ENCODE results near the gene DTD2.

Gene DTD2

GRCh38 chr14:31405599-31406232, 51.6 kb downstream of the DTD2 start:
- Histone ChIP-seq H3K4ac (ENCODE audit: low read depth, low read length) (no peak overlapping the region), H3K27me3 (ENCODE audit: insufficient read depth, low read length) (no peaks in the 10 kb centered on the region), H2BK120ac (ENCODE audit: insufficient read depth, low read length, poor library complexity) (no peak overlapping the region), H3K14ac (ENCODE audit: low read length) (no peak overlapping the region), H4K8ac (ENCODE audit: low read depth, low read length) (no peak overlapping the region), H2BK12ac (ENCODE audit: low read length) (no peak overlapping the region), H3K27ac (ENCODE audit: low read depth, low read length) (no peak overlapping the region), H3K18ac (ENCODE audit: low read length) (no peak overlapping the region), H3K9me3 (ENCODE audit: insufficient read depth, low read depth, low read length) (no peaks in the 10 kb centered on the region), H3K79me1 (ENCODE audit: low read length) (no peaks in the 10 kb centered on the region), H3K23ac (ENCODE audit: low read length) (no peak overlapping the region), H2AK5ac (ENCODE audit: low read length) (no peak overlapping the region), H3K4me3 (ENCODE audit: low read depth, low read length) (no peak overlapping the region), H4K91ac (ENCODE audit: low read depth, low read length) (no peak overlapping the region), H3K4me1 (ENCODE audit: control insufficient read depth in 1 of 2, insufficient read depth in 2 of 2, low read length in 2 of 2) (no peaks in the 10 kb centered on the region), H3K4me2 (ENCODE audit: low read length) (no peak overlapping the region), H2BK5ac (ENCODE audit: low read depth, low read length, poor library complexity) (no peak overlapping the region), H2AFZ (ENCODE audit: insufficient read depth, low read length, poor library complexity) (no peak overlapping the region), H3K36me3 (ENCODE audit: control insufficient read depth in 1 of 2, insufficient read depth in 2 of 2, low read length in 2 of 2) (peaks cover 3 to 4% of the 10 kb centered on the region in 2 experiments), H4K12ac (ENCODE audit: low read depth, low read length) (no peak overlapping the region), H3K9ac (ENCODE audit: low read length) (no peak overlapping the region), H3K79me2 (ENCODE audit: control insufficient read depth, insufficient read depth, low read length, poor library complexity) (peaks cover 2% of the 10 kb centered on the region)
- DNase-seq, result no peak
- WGBS (ENCODE audit: extremely low coverage, insufficient coverage, insufficient read length), result no CpG with 5 or more reads among the region's 4 CpGs

GRCh38 chr14:31405106-31405505, 52.2 kb downstream of the DTD2 start:
- no peak overlapping the region for H3K9ac ChIP-seq (ENCODE audit: low read length)
- no peak overlapping the region for H3K23ac ChIP-seq (ENCODE audit: low read length)
- H3K27me3 ChIP-seq (ENCODE audit: insufficient read depth, low read length), result no peaks in the 10 kb centered on the region
- H3K4me3 ChIP-seq (ENCODE audit: low read depth, low read length), result no peak overlapping the region
- no peak overlapping the region for H2BK5ac ChIP-seq (ENCODE audit: low read depth, low read length, poor library complexity)
- no peak overlapping the region for H3K4me2 ChIP-seq (ENCODE audit: low read length)
- no peaks in the 10 kb centered on the region for H3K9me3 ChIP-seq (ENCODE audit: insufficient read depth, low read depth, low read length)
- no peaks in the 10 kb centered on the region for H3K79me1 ChIP-seq (ENCODE audit: low read length)
- no peak overlapping the region for H2AK5ac ChIP-seq (ENCODE audit: low read length)
- no peak overlapping the region for H2BK120ac ChIP-seq (ENCODE audit: insufficient read depth, low read length, poor library complexity)
- H3K27ac ChIP-seq (ENCODE audit: low read depth, low read length), result no peak overlapping the region
- no peak overlapping the region for H4K8ac ChIP-seq (ENCODE audit: low read depth, low read length)
- H3K4ac ChIP-seq (ENCODE audit: low read depth, low read length), result peak overlapping the region; percentile 89
- no peak overlapping the region for H3K14ac ChIP-seq (ENCODE audit: low read length)
- H2BK12ac ChIP-seq (ENCODE audit: low read length), result no peak overlapping the region
- DNase-seq, result no peak
- no peak overlapping the region for H3K18ac ChIP-seq (ENCODE audit: low read length)
- H4K91ac ChIP-seq (ENCODE audit: low read depth, low read length), result peak overlapping the region; percentile 14
- no peak overlapping the region for H4K12ac ChIP-seq (ENCODE audit: low read depth, low read length)
- H3K36me3 ChIP-seq (ENCODE audit: control insufficient read depth in 1 of 2, insufficient read depth in 2 of 2, low read length in 2 of 2), result peaks cover 3 to 4% of the 10 kb centered on the region in 2 experiments
- no peaks in the 10 kb centered on the region for H3K4me1 ChIP-seq (ENCODE audit: control insufficient read depth in 1 of 2, insufficient read depth in 2 of 2, low read length in 2 of 2)
- no peak overlapping the region for H2AFZ ChIP-seq (ENCODE audit: insufficient read depth, low read length, poor library complexity)
- peaks cover 2% of the 10 kb centered on the region for H3K79me2 ChIP-seq (ENCODE audit: control insufficient read depth, insufficient read depth, low read length, poor library complexity)
- WGBS (ENCODE audit: extremely low coverage, insufficient coverage, insufficient read length), result no CpG with 5 or more reads among the region's 8 CpGs

- WGBS (ENCODE audit: extremely low coverage, insufficient coverage, insufficient read length), result no CpG with 5 or more reads among the region's 3 CpGs
- H2BK12ac ChIP-seq (ENCODE audit: low read length), result no peak overlapping the region
- DNase-seq, result no peak
- H4K8ac ChIP-seq (ENCODE audit: low read depth, low read length), result no peak overlapping the region
- no peak overlapping the region for H4K12ac ChIP-seq (ENCODE audit: low read depth, low read length)
- H3K9me3 ChIP-seq (ENCODE audit: insufficient read depth, low read depth, low read length), result no peaks in the 10 kb centered on the region
- H3K27ac ChIP-seq (ENCODE audit: low read depth, low read length), result no peak overlapping the region
- H3K23ac ChIP-seq (ENCODE audit: low read length), result no peak overlapping the region
- peaks cover 3 to 6% of the 10 kb centered on the region in 2 experiments for H3K36me3 ChIP-seq (ENCODE audit: control insufficient read depth in 1 of 2, insufficient read depth in 2 of 2, low read length in 2 of 2)
- H2BK5ac ChIP-seq (ENCODE audit: low read depth, low read length, poor library complexity), result no peak overlapping the region
- H2AFZ ChIP-seq (ENCODE audit: insufficient read depth, low read length, poor library complexity), result no peak overlapping the region
- no peak overlapping the region for H3K4me3 ChIP-seq (ENCODE audit: low read depth, low read length)
- no peak overlapping the region for H4K91ac ChIP-seq (ENCODE audit: low read depth, low read length)
- no peak overlapping the region for H3K14ac ChIP-seq (ENCODE audit: low read length)
- H3K9ac ChIP-seq (ENCODE audit: low read length), result no peak overlapping the region
- H3K27me3 ChIP-seq (ENCODE audit: insufficient read depth, low read length), result no peaks in the 10 kb centered on the region
- no peak overlapping the region for H3K4ac ChIP-seq (ENCODE audit: low read depth, low read length)
- no peaks in the 10 kb centered on the region for H3K4me1 ChIP-seq (ENCODE audit: control insufficient read depth in 1 of 2, insufficient read depth in 2 of 2, low read length in 2 of 2)
- peaks cover 2% of the 10 kb centered on the region for H3K79me2 ChIP-seq (ENCODE audit: control insufficient read depth, insufficient read depth, low read length, poor library complexity)
- no peaks in the 10 kb centered on the region for H3K79me1 ChIP-seq (ENCODE audit: low read length)
- H3K4me2 ChIP-seq (ENCODE audit: low read length), result no peak overlapping the region
- H2BK120ac ChIP-seq (ENCODE audit: insufficient read depth, low read length, poor library complexity), result no peak overlapping the region
- H2AK5ac ChIP-seq (ENCODE audit: low read length), result no peak overlapping the region
- no peak overlapping the region for H3K18ac ChIP-seq (ENCODE audit: low read length)
These were observed 53.6 kb downstream of the DTD2 start for GRCh38 chr14:31403707-31404106.

GRCh38 chr14:31402764-31403439, 54.4 kb downstream of the DTD2 start:
- H3K79me2 ChIP-seq (ENCODE audit: control insufficient read depth, insufficient read depth, low read length, poor library complexity), result peaks cover 2% of the 10 kb centered on the region
- no peak overlapping the region for H4K91ac ChIP-seq (ENCODE audit: low read depth, low read length)
- no peak overlapping the region for H3K27ac ChIP-seq (ENCODE audit: low read depth, low read length)
- peaks cover 3 to 6% of the 10 kb centered on the region in 2 experiments for H3K36me3 ChIP-seq (ENCODE audit: control insufficient read depth in 1 of 2, insufficient read depth in 2 of 2, low read length in 2 of 2)
- no peak for DNase-seq
- H3K27me3 ChIP-seq (ENCODE audit: insufficient read depth, low read length), result no peaks in the 10 kb centered on the region
- H4K12ac ChIP-seq (ENCODE audit: low read depth, low read length), result no peak overlapping the region
- no peak overlapping the region for H3K4me2 ChIP-seq (ENCODE audit: low read length)
- H2BK5ac ChIP-seq (ENCODE audit: low read depth, low read length, poor library complexity), result no peak overlapping the region
- no CpG with 5 or more reads among the region's 2 CpGs for WGBS (ENCODE audit: extremely low coverage, insufficient coverage, insufficient read length)
- no peak overlapping the region for H3K9ac ChIP-seq (ENCODE audit: low read length)
- H3K23ac ChIP-seq (ENCODE audit: low read length), result no peak overlapping the region
- no peaks in the 10 kb centered on the region for H3K4me1 ChIP-seq (ENCODE audit: control insufficient read depth in 1 of 2, insufficient read depth in 2 of 2, low read length in 2 of 2)
- H2BK120ac ChIP-seq (ENCODE audit: insufficient read depth, low read length, poor library complexity), result no peak overlapping the region
- H2AFZ ChIP-seq (ENCODE audit: insufficient read depth, low read length, poor library complexity), result no peak overlapping the region
- H3K4me3 ChIP-seq (ENCODE audit: low read depth, low read length), result no peak overlapping the region
- no peak overlapping the region for H3K14ac ChIP-seq (ENCODE audit: low read length)
- no peak overlapping the region for H3K4ac ChIP-seq (ENCODE audit: low read depth, low read length)
- no peak overlapping the region for H3K18ac ChIP-seq (ENCODE audit: low read length)
- no peak overlapping the region for H2AK5ac ChIP-seq (ENCODE audit: low read length)
- H2BK12ac ChIP-seq (ENCODE audit: low read length), result no peak overlapping the region
- no peaks in the 10 kb centered on the region for H3K79me1 ChIP-seq (ENCODE audit: low read length)
- no peaks in the 10 kb centered on the region for H3K9me3 ChIP-seq (ENCODE audit: insufficient read depth, low read depth, low read length)
- H4K8ac ChIP-seq (ENCODE audit: low read depth, low read length), result no peak overlapping the region

Measured in trophoblast cell (in vitro differentiated cells and primary cell).